A673 (cell line): Measurements from ENCODE around the gene SECISBP2. TPM values are rescaled to one million over a fixed set of nuclear protein-coding genes. Genes with fewer than 3 reads are reported as not detected.

ENCODE experiments used
- BruUV-seq: library from RNA; stranded (reverse); fragments of 400-500 nt; replicated peaks from 2 replicates; lab custom pipeline; 2021; lab: Mats Ljungman, UMichigan
- CTCF ChIA-PET: fragments of 300-600 bp; sonication (Branson Sonifier 250); formaldehyde crosslinking; loops from one replicate; lab custom pipeline; 2022; ENCODE audit warnings: antibody characterized with exemption; lab: Charles Lee
- POLR2A ChIA-PET: fragments of 300-600 bp; sonication (Branson Sonifier 250); formaldehyde crosslinking; loops from one replicate; lab custom pipeline; 2022; ENCODE audit warnings: antibody characterized with exemption; ENCODE audit not compliant: low non-redundant PET; lab: Charles Lee
- DNase-seq: peaks from one replicate; pipeline ENCODE4 v3.0.0-alpha.2; 2015; ENCODE audit warnings: low spot score
- H3K27ac ChIP-seq: fragments of 200-600 bp; sonication (generic); 2 replicates; pipeline ENCODE4 v1.5.1; 2016; ENCODE audit warnings: mixed run types, low read depth, mild to moderate bottlenecking, mixed read lengths, antibody characterized with exemption, low read length; ENCODE audit not compliant: poor library complexity, severe bottlenecking
- H3K27me3 ChIP-seq: fragments of 200-600 bp; sonication (generic); replicated peaks from 2 replicates; pipeline ENCODE4 v1.6.1; 2017; ENCODE audit warnings: mixed run types, low read depth, mild to moderate bottlenecking, mixed read lengths, antibody characterized with exemption, low read length; ENCODE audit not compliant: insufficient read depth, poor library complexity
- H3K36me3 ChIP-seq: fragments of 200-600 bp; sonication (generic); 2 replicates; pipeline ENCODE4 v1.6.1; 2016; ENCODE audit warnings: mixed run types, mild to moderate bottlenecking, mixed read lengths, antibody characterized with exemption, low read length; ENCODE audit not compliant: insufficient read depth, poor library complexity, severe bottlenecking
- H3K4me1 ChIP-seq: fragments of 200-600 bp; sonication (generic); 2 replicates; pipeline ENCODE4 v1.6.1; 2017; ENCODE audit warnings: mixed run types, mild to moderate bottlenecking, mixed read lengths, antibody characterized with exemption, low read length; ENCODE audit not compliant: insufficient read depth, poor library complexity, severe bottlenecking
- H3K4me3 ChIP-seq: fragments of 200-600 bp; sonication (generic); 2 replicates; pipeline ENCODE4 v1.5.1; 2016; ENCODE audit warnings: low read depth, mixed run types, mild to moderate bottlenecking, mixed read lengths, low read length; ENCODE audit not compliant: poor library complexity, severe bottlenecking
- H3K9me3 ChIP-seq: fragments of 200-600 bp; sonication (generic); 2 replicates; pipeline ENCODE4 v1.6.1; 2016; ENCODE audit warnings: mixed run types, low read depth, mild to moderate bottlenecking, mixed read lengths, antibody characterized with exemption, low read length; ENCODE audit not compliant: poor library complexity, severe bottlenecking
- EZH2 ChIP-seq: fragments of 200-600 bp; sonication (generic); IDR thresholded peaks from 2 replicates; pipeline ENCODE4 v1.6.1; 2017; ENCODE audit warnings: borderline replicate concordance, low read depth, mild to moderate bottlenecking, mixed read lengths, antibody characterized with exemption, low read length; ENCODE audit not compliant: poor library complexity, severe bottlenecking
- intact Hi-C: fragments of 100-400 bp; cut with micrococcal nuclease; formaldehyde crosslinking; loops from one replicate; pipeline ENCODE4 v1.10.0; 2022; ENCODE audit not compliant: unreplicated experiment
- total RNA-seq: library from RNA; stranded (reverse); gene quantifications from 2 replicates; pipeline ENCODE4 v1.2.3, GENCODE V29; 2021
- TF ChIP-seq, protein P1 (sequence below): fragments of 300-800, 200-600 bp; sonication (generic); conservative IDR thresholded peaks from 2 replicates; pipeline ENCODE4 v1.5.1; 2017; ENCODE audit warnings: low read depth, mild to moderate bottlenecking, antibody characterized with exemption, low read length, moderate library complexity, mixed read lengths

The SECISBP2 gene
- total RNA-seq, 1 experiment from 2014 or later, result 44.4 TPM

DNA sequence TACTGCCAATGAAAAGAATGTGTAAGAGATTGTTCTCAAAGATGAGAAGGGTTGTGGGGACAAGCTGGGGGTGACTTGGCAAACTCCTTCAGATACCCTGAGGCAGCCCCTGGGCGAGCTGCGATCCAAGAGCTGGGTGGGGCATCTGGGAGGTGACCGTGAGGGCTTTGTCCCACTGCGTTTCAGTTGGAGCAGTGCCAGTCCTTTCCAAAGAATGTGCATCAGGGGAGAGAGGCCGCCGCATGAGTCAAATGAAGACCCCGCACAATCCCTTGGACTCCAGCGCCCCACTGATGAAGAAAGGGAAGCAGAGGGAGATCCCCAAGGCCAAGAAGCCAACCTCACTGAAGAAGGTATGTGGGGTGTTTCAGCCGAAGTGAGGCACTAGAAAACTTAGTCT is 28.4 kb downstream of the SECISBP2 start:
- intact Hi-C loops, result no loop called here
- ChIA-PET CTCF (no interaction called here), POLR2A (no interaction called here)
- Histone ChIP-seq H3K27me3 (no peaks in the 10 kb centered on the region), H3K9me3 (no peaks in the 10 kb centered on the region), H3K36me3 (peaks cover 80% of the 10 kb centered on the region), H3K4me1 (no peaks in the 10 kb centered on the region), H3K27ac (no peak overlapping the region), H3K4me3 (no peak overlapping the region)
- DNase-seq, result no peak
- BruUV-seq, result no TSS peak
- TF ChIP-seq EZH2, result no peak
- TF ChIP-seq, protein P1, sequence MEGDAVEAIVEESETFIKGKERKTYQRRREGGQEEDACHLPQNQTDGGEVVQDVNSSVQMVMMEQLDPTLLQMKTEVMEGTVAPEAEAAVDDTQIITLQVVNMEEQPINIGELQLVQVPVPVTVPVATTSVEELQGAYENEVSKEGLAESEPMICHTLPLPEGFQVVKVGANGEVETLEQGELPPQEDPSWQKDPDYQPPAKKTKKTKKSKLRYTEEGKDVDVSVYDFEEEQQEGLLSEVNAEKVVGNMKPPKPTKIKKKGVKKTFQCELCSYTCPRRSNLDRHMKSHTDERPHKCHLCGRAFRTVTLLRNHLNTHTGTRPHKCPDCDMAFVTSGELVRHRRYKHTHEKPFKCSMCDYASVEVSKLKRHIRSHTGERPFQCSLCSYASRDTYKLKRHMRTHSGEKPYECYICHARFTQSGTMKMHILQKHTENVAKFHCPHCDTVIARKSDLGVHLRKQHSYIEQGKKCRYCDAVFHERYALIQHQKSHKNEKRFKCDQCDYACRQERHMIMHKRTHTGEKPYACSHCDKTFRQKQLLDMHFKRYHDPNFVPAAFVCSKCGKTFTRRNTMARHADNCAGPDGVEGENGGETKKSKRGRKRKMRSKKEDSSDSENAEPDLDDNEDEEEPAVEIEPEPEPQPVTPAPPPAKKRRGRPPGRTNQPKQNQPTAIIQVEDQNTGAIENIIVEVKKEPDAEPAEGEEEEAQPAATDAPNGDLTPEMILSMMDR, result no peak

DNA sequence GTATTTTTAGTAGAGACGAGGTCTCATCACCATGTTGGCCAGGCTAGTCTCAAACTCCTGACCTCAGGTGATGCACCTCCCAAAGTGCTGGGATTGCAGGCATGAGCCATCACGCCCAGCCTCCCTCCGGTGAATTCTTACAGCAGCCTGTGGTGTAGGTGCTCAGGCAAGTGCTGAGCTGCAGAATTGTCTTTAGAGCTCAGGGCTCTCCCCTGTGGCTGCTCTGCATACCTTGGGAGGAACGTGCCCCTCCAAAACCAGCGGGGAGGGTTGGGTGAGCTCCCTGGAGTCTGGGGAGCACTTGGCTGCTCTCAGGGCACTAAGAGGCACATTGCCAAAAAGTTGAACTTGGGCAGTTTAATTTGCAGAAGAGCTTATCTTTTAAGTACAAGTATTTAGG is 29.4 kb downstream of the SECISBP2 start:
- TF ChIP-seq EZH2, result no peak
- TF ChIP-seq, protein P1, result no peak
- Histone ChIP-seq H3K4me3 (no peak overlapping the region), H3K27ac (no peak overlapping the region), H3K36me3 (peaks cover 78% of the 10 kb centered on the region), H3K9me3 (no peaks in the 10 kb centered on the region), H3K27me3 (no peaks in the 10 kb centered on the region), H3K4me1 (no peaks in the 10 kb centered on the region)
- intact Hi-C loops, result no loop called here
- DNase-seq, result no peak
- POLR2A ChIA-PET, result no interaction called here
- CTCF ChIA-PET, result no interaction called here
- no TSS peak for BruUV-seq

DNA sequence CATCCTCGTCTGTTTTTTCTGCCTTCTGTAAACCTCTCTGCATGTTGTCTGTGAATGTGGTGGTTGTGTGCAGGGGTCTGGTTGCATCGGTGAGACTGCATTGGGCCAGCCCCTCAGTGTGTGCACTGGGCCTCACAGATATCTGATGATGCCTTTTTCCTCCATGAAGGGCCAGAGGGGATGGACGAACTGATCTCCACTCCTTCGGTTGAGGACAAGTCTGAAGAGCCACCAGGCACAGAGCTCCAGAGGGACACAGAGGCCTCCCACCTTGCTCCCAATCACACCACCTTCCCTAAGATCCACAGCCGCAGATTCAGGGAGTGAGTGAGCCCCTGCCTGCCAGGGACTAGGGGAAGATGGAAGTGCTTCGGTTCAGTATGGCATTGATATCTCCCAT is 31.3 kb downstream of the SECISBP2 start:
- Histone ChIP-seq H3K27me3 (no peaks in the 10 kb centered on the region), H3K9me3 (no peaks in the 10 kb centered on the region), H3K4me1 (no peaks in the 10 kb centered on the region), H3K36me3 (peaks cover 87% of the 10 kb centered on the region), H3K27ac (no peak overlapping the region), H3K4me3 (no peak overlapping the region)
- TF ChIP-seq, protein P1, result no peak
- TF ChIP-seq EZH2, result no peak
- ChIA-PET CTCF (no interaction called here), POLR2A (no interaction called here)
- no peak for DNase-seq
- BruUV-seq, result no TSS peak
- intact Hi-C loops, result loop anchor here (10.0 kb wide), 1 partner anchor 195 kb away; no protein-coding TSS in a partner anchor
